ENCODE measurements around the gene INO80C.

INO80C gene

GRCh38 chr18:35504996-35505395 lies 7.2 kb upstream of the INO80C start:
- Histone ChIP-seq H3K4me1 (peaks cover 15% of the 10 kb centered on the region), H3K27me3 (no peaks in the 10 kb centered on the region), H3K4me2 (no peak overlapping the region), H3K27ac (no peak overlapping the region), H3K9ac (no peak overlapping the region), H3K36me3 (no peaks in the 10 kb centered on the region), H4K20me1 (no peaks in the 10 kb centered on the region), H3K4me3 (no peak overlapping the region), H3K9me3 (no peaks in the 10 kb centered on the region)
- TF ChIP-seq Cebpa-rat (IDR thresholded peaks at IDR 0.05) = no peak

GRCh38 chr18:35502052-35502451 lies 4.3 kb upstream of the INO80C start:
- Histone ChIP-seq H3K4me3 (no peak overlapping the region), H3K27me3 (no peaks in the 10 kb centered on the region), H3K4me1 (peaks cover 19% of the 10 kb centered on the region), H3K27ac (no peak overlapping the region), H3K36me3 (no peaks in the 10 kb centered on the region), H4K20me1 (no peaks in the 10 kb centered on the region), H3K9me3 (no peaks in the 10 kb centered on the region), H3K9ac (no peak overlapping the region), H3K4me2 (peak overlapping the region; percentile 22)
- TF ChIP-seq Cebpa-rat (IDR thresholded peaks at IDR 0.05) = no peak

DNA sequence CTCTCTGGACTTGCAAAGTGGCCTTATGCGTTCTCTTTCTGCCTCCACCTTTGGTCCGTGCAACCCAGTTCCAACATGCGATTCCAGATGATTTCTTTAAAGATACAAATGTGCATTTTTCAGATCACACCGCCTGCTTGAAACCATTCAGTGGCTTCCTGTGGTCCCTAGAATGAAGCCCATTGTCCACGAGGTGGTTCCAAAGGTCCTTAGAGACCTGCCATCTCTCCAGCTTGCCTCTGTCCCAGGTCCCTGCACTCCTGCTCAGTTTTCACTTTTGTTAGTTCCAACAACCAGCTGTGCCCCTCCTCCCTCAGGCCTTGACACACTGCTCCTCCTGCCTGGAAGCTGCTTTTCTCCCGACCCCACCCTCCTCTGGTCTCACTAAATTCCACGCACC lies 3.6 kb upstream of the INO80C start:
- H3K27ac ChIP-seq = no peak overlapping the region
- H3K4me2 ChIP-seq = no peak overlapping the region
- H3K4me3 ChIP-seq = no peak overlapping the region
- no peak overlapping the region for H3K9ac ChIP-seq
- no peaks in the 10 kb centered on the region for H3K9me3 ChIP-seq
- H3K4me1 ChIP-seq = peaks cover 26% of the 10 kb centered on the region
- no peaks in the 10 kb centered on the region for H3K27me3 ChIP-seq
- H4K20me1 ChIP-seq = no peaks in the 10 kb centered on the region
- H3K36me3 ChIP-seq = no peaks in the 10 kb centered on the region
- no peak for TF ChIP-seq Cebpa-rat (IDR thresholded peaks at IDR 0.05)

DNA sequence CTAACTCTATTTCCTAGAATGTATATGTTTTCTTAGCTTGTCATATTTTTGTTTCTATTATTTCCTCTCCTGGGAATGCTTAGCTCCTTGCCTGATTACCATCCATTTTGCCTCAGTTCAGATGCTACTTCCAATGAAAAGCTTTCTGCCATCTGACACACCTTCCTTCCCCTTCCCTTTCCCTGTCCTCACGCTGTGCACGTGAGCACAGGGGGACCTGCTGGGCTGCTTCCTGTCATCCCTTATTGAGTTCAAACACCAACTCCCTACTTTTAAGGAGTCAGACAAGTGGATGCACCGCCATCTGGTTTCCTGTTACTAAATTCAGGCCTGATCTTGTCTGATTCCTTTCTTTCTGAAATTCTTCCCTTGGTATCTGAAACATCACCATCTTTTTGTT lies 2.4 kb upstream of the INO80C start:
- Histone ChIP-seq H3K9ac (no peak overlapping the region), H3K4me1 (peaks cover 38% of the 10 kb centered on the region), H3K36me3 (no peaks in the 10 kb centered on the region), H4K20me1 (no peaks in the 10 kb centered on the region), H3K4me3 (no peak overlapping the region), H3K9me3 (no peaks in the 10 kb centered on the region), H3K4me2 (no peak overlapping the region), H3K27ac (no peak overlapping the region), H3K27me3 (no peaks in the 10 kb centered on the region)
- no peak for TF ChIP-seq Cebpa-rat (IDR thresholded peaks at IDR 0.05)

GRCh38 chr18:35497027-35497369 lies 762 bp downstream of the INO80C start:
- H3K9me3 ChIP-seq = no peaks in the 10 kb centered on the region
- no peaks in the 10 kb centered on the region for H4K20me1 ChIP-seq
- H3K4me1 ChIP-seq = peaks cover 43% of the 10 kb centered on the region
- H3K27me3 ChIP-seq = no peaks in the 10 kb centered on the region
- peak overlapping the region; percentile 90 for H3K27ac ChIP-seq
- peak overlapping the region; percentile 89 for H3K4me2 ChIP-seq
- TF ChIP-seq Cebpa-rat (IDR thresholded peaks at IDR 0.05) = no peak
- peak overlapping the region; percentile 82 for H3K9ac ChIP-seq
- H3K4me3 ChIP-seq = peak overlapping the region; percentile 69
- no peaks in the 10 kb centered on the region for H3K36me3 ChIP-seq

DNA sequence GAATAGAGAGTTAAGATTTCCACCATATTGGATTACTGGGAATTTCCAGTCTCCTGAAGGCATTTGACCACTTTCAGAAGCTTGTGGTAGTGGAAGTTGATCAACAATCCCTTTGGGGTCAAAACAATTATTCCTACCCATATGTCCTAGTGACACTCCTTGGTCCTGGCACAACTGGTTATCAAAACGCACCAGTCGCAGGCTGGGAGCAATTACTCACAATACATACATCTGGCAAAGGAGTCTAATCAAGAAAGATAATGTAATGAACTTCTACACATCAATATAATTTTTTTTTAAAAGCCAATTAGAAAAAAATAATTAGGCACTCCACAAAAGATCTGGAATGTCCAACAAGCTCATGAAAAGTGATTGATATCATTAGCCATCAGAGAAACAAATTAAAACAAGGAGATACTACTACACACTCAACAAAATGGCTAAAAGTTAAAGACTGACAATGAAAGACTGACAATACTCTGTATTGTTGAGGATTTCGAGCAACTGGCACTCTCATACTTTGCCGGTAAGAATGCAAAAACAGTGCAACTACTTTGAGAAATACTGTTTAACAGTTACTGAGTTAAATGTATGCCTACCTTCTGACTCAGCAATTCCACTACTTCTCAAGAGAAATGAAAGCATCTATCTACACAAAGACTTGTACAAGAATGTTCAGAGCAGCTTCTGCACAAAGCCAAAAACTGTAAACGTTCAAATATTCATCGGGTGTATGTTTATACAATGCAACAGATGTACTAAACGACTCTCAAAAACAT lies 2.0 kb downstream of the INO80C start:
- H3K9me3 ChIP-seq = no peaks in the 10 kb centered on the region
- peak overlapping the region; percentile 89 for H3K4me2 ChIP-seq
- H4K20me1 ChIP-seq = no peaks in the 10 kb centered on the region
- H3K27me3 ChIP-seq = no peaks in the 10 kb centered on the region
- H3K36me3 ChIP-seq = no peaks in the 10 kb centered on the region
- H3K9ac ChIP-seq = no peak overlapping the region
- H3K4me1 ChIP-seq = peaks cover 51% of the 10 kb centered on the region
- no peak for TF ChIP-seq Cebpa-rat (IDR thresholded peaks at IDR 0.05)
- no peak overlapping the region for H3K27ac ChIP-seq
- H3K4me3 ChIP-seq = no peak overlapping the region

- no peaks in the 10 kb centered on the region for H3K36me3 ChIP-seq
- H4K20me1 ChIP-seq = no peaks in the 10 kb centered on the region
- H3K27ac ChIP-seq = no peak overlapping the region
- no peaks in the 10 kb centered on the region for H3K9me3 ChIP-seq
- no peak overlapping the region for H3K4me3 ChIP-seq
- H3K4me2 ChIP-seq = peak overlapping the region; percentile 39
- peaks cover 51% of the 10 kb centered on the region for H3K4me1 ChIP-seq
- no peak overlapping the region for H3K9ac ChIP-seq
- no peak for TF ChIP-seq Cebpa-rat (IDR thresholded peaks at IDR 0.05)
- H3K27me3 ChIP-seq = no peaks in the 10 kb centered on the region
Observed at GRCh38 chr18:35494251-35495220, 3.2 kb downstream of the INO80C start.

DNA sequence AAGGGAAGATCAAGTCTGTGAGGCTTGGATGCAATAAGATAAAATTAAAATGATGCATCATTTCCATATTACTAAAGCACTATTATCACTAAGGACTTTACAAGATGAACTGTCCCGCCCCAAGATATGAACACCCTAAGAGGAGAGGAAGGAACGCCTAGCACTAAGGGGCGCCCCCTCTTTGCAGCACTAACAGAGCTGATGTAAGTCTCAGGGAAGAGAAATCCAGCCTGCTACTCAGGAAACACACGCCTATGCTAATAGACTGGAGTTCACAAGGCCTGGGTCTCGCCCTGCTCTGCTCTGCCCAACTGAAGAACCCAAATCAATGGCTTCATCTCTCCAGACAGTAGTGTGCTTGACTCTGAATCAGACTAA lies 6.1 kb downstream of the INO80C start:
- no peak for TF ChIP-seq Cebpa-rat (IDR thresholded peaks at IDR 0.05)
- Histone ChIP-seq H3K27me3 (no peaks in the 10 kb centered on the region), H3K27ac (peak overlapping the region; percentile 44), H3K4me1 (peaks cover 46% of the 10 kb centered on the region), H3K4me3 (no peak overlapping the region), H3K4me2 (peak overlapping the region; percentile 54), H3K9ac (peak overlapping the region; percentile 16; the same call in 1 of the 2 replicates), H4K20me1 (no peaks in the 10 kb centered on the region), H3K36me3 (peaks cover 8% of the 10 kb centered on the region; the same call in 1 of the 2 replicates), H3K9me3 (no peaks in the 10 kb centered on the region)

DNA sequence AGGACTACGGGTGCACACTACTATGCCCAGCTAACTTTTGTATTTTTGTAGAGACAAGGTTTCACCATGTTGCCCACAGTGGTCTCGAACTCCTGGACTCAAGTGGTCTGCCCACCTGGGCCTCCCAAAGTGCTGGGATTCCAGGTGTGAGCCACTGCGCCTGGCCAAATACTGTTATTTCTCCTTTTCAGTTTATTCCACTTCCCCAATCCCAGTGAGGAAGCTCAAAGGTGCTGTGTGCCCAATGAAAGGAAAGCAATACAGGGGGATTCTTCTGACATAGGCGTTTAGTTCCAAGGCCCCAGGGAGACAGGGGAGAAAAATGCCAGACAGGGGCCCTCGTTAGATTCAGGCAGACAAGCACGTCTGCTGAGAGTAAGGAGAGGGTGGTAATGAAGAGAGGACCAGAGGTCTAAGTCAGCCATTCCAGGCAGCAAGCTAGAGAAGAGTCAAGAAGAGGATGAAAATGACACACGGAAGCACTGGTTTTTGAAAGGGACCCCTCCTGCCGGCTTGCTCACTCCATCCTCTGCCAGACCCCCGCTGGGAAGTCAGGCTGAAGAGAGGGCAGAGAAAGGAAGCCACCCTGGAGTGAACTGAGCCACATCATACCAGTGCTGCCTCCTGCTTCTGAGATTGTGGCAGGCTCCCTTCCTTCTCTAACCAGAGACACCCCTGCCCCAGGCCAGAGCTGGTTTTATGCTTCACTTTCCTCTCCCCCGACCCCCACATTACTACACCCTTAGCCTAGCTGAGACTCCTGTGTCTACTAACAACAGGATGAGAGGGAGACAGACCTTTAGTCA lies 6.7 kb downstream of the INO80C start:
- H3K27me3 ChIP-seq = no peaks in the 10 kb centered on the region
- peaks cover 40% of the 10 kb centered on the region for H3K4me1 ChIP-seq
- H3K27ac ChIP-seq = peak overlapping the region; percentile 44
- TF ChIP-seq Cebpa-rat (IDR thresholded peaks at IDR 0.05) = no peak
- H3K4me3 ChIP-seq = no peak overlapping the region
- peak overlapping the region; percentile 16; the same call in 1 of the 2 replicates for H3K9ac ChIP-seq
- H4K20me1 ChIP-seq = no peaks in the 10 kb centered on the region
- no peaks in the 10 kb centered on the region for H3K9me3 ChIP-seq
- H3K36me3 ChIP-seq = peaks cover 8% of the 10 kb centered on the region; the same call in 1 of the 2 replicates
- peak overlapping the region; percentile 54 for H3K4me2 ChIP-seq

Data from BLaER1 (cell line).